Sigmoid colon (tissue), 7 donors: ENCODE measurements around the gene CAMKV. TPM values are rescaled to one million over a fixed set of nuclear protein-coding genes. Genes with fewer than 3 reads are reported as not detected.

Experiments used
- DNase-seq: peaks from one replicate; pipeline ENCODE4 v3.0.0-alpha.2; 2019
- H3K27ac ChIP-seq, 4 donors: fragments of 200-600 bp; sonication (generic); one replicate each; pipeline ENCODE4 v1.5.1; 2016 to 2019; ENCODE audit warnings: mild to moderate bottlenecking in 1 of 4
- H3K27me3 ChIP-seq, 3 donors: fragments of 200-600 bp; sonication (generic); one replicate each; pipeline ENCODE4 v1.5.1; 2019; ENCODE audit warnings: mild to moderate bottlenecking in 1 of 3
- H3K36me3 ChIP-seq, 4 donors: fragments of 200-600 bp; sonication (generic); one replicate each; pipeline ENCODE4 v1.5.1; 2016 to 2019
- H3K4me1 ChIP-seq, 4 donors: fragments of 200-600 bp; sonication (generic); one replicate each; pipeline ENCODE4 v1.5.1; 2017 to 2019
- H3K4me3 ChIP-seq, 4 donors: fragments of 200-600 bp; sonication (generic); one replicate each; pipeline ENCODE4 v1.5.1; 2017 to 2019; ENCODE audit warnings: mild to moderate bottlenecking in 2 of 4, moderate library complexity in 1 of 4
- H3K9me3 ChIP-seq, 4 donors: fragments of 200-600 bp in 3 of 4; sonication (generic) in 3 of 4; one replicate each; pipeline versions ENCODE4 v1.5.1 to v1.6.1; 2013 to 2019
- CTCF ChIP-seq, 4 experiments: fragments of 450-650 bp in 3 of 4; fragments of 200-600 bp in 1 of 4; IDR thresholded peaks; one replicate each; pipeline ENCODE4 v1.5.1; 2016 to 2019; ENCODE audit warnings: antibody characterized with exemption in 4 of 4, mild to moderate bottlenecking in 3 of 4, moderate library complexity in 2 of 4
- EP300 ChIP-seq, 4 donors: sonication (generic); formaldehyde crosslinking; IDR thresholded peaks; one replicate each; pipeline ENCODE4 v1.6.1; 2017; ENCODE audit warnings: antibody characterized with exemption in 4 of 4
- POLR2A ChIP-seq, 2 donors: fragments of 450-650 bp; IDR thresholded peaks; one replicate each; pipeline ENCODE4 v1.6.1; 2016; ENCODE audit warnings: antibody characterized with exemption in 2 of 2, mild to moderate bottlenecking in 2 of 2, moderate library complexity in 2 of 2
- POLR2AphosphoS5 ChIP-seq, 4 donors: sonication (generic); formaldehyde crosslinking; IDR thresholded peaks; one replicate each; pipeline ENCODE4 v1.6.1; 2017; ENCODE audit warnings: antibody characterized with exemption in 4 of 4
- WGBS, 2 donors: extraction: QIAGEN DNeasy Blood & Tissue Kit; methylation state at CpG; one replicate each; pipeline ENCODE4 v1.1.7; 2013; 5-methylcytosine and 5-hydroxymethylcytosine counted together
- intact Hi-C: fragments of 100-400 bp; cut with DNase I; formaldehyde crosslinking; loops from one replicate; pipeline ENCODE4 v1.15.1; 2023
- polyA plus RNA-seq, 3 donors: library from polyadenylated mRNA; stranded (reverse); fragments of 200-250 nt; gene quantifications; one replicate each; pipeline ENCODE4 v1.2.3, GENCODE V29; 2013
- total RNA-seq, 4 donors: library from RNA; depleted of rRNA; stranded (reverse); fragments of >200 nt; gene quantifications; one replicate each; pipeline ENCODE4 v1.1.0, GENCODE V29; 2016
- donor health status: healthy with polysubstance abuse.
- donor health status: Bipolar disorder and iron deficiency.
- donor health status: healthy.

The CAMKV gene
- total and polyA plus RNA-seq, 7 donors: 0.12 TPM; not detected in 6

GRCh38 chr3:49867871-49868321 lies 1.8 kb downstream of the CAMKV start:
- H3K9me3 ChIP-seq: no peaks in the 10 kb centered on the region
- DNase-seq: no peak
- intact Hi-C loops: no loop called here
- peaks cover 15 to 53% (median 26%) of the 10 kb centered on the region in 3 donors for H3K27me3 ChIP-seq
- H3K27ac ChIP-seq: no peak overlapping the region
- H3K4me1 ChIP-seq: peaks cover 0 to 14% (median 13%) of the 10 kb centered on the region in 4 donors
- no peaks in the 10 kb centered on the region for H3K36me3 ChIP-seq
- no peak overlapping the region for H3K4me3 ChIP-seq
- TF ChIP-seq CTCF (IDR thresholded peaks at IDR 0.05) (no peak), EP300 (IDR thresholded peaks at IDR 0.05) (no peak), POLR2AphosphoS5 (IDR thresholded peaks at IDR 0.05) (no peak), POLR2A (IDR thresholded peaks at IDR 0.05) (no peak)
- WGBS, 2 donors: 23 to 29% methylated on average over 7 of the region's 7 CpGs

GRCh38 chr3:49867400-49867799 lies 2.3 kb downstream of the CAMKV start:
- TF ChIP-seq POLR2AphosphoS5 (IDR thresholded peaks at IDR 0.05) (no peak), CTCF (IDR thresholded peaks at IDR 0.05) (no peak), POLR2A (IDR thresholded peaks at IDR 0.05) (no peak), EP300 (IDR thresholded peaks at IDR 0.05) (no peak)
- Histone ChIP-seq H3K4me3 (no peak overlapping the region), H3K9me3 (no peaks in the 10 kb centered on the region), H3K4me1 (peaks cover 0 to 14% (median 13%) of the 10 kb centered on the region in 4 donors), H3K27me3 (peaks cover 15 to 53% (median 26%) of the 10 kb centered on the region in 3 donors), H3K27ac (no peak overlapping the region), H3K36me3 (no peaks in the 10 kb centered on the region)
- no peak for DNase-seq
- WGBS, 2 donors: 92% methylated on average over 1 of the region's 1 CpG
- intact Hi-C loops: no loop called here

GRCh38 chr3:49865198-49865784 lies 4.4 kb downstream of the CAMKV start:
- peaks cover 10 to 42% (median 26%) of the 10 kb centered on the region in 3 donors for H3K27me3 ChIP-seq
- H3K36me3 ChIP-seq: no peaks in the 10 kb centered on the region
- 44 to 67% methylated on average over 7 of the region's 7 CpGs for WGBS, 2 donors
- no peak overlapping the region for H3K4me3 ChIP-seq
- no peaks in the 10 kb centered on the region for H3K9me3 ChIP-seq
- H3K27ac ChIP-seq: no peak overlapping the region
- peaks cover 0 to 14% (median 13%) of the 10 kb centered on the region in 4 donors for H3K4me1 ChIP-seq
- no peak for DNase-seq
- TF ChIP-seq CTCF (IDR thresholded peaks at IDR 0.05): no peak
- TF ChIP-seq POLR2AphosphoS5 (IDR thresholded peaks at IDR 0.05): no peak
- TF ChIP-seq EP300 (IDR thresholded peaks at IDR 0.05): no peak
- no peak for TF ChIP-seq POLR2A (IDR thresholded peaks at IDR 0.05)
- intact Hi-C loops: no loop called here

- Histone ChIP-seq H3K36me3 (no peaks in the 10 kb centered on the region), H3K27ac (no peak overlapping the region), H3K4me3 (no peak overlapping the region), H3K9me3 (no peaks in the 10 kb centered on the region), H3K27me3 (peaks cover 7 to 34% (median 18%) of the 10 kb centered on the region in 3 donors), H3K4me1 (peaks cover 0 to 8% (median 7%) of the 10 kb centered on the region in 4 donors)
- TF ChIP-seq POLR2A (IDR thresholded peaks at IDR 0.05): no peak
- no peak for TF ChIP-seq CTCF (IDR thresholded peaks at IDR 0.05)
- TF ChIP-seq EP300 (IDR thresholded peaks at IDR 0.05): no peak
- TF ChIP-seq POLR2AphosphoS5 (IDR thresholded peaks at IDR 0.05): no peak
- WGBS, 2 donors: 57 to 70% methylated on average over 5 of the region's 5 CpGs
- DNase-seq: no peak
- intact Hi-C loops: no loop called here
Observed at GRCh38 chr3:49864505-49864904, 5.2 kb downstream of the CAMKV start.
